Activated naive CD4-positive, alpha-beta T cell treated with anti-CD3 and anti-CD28 coated beads, Interleukin-2, amount 50 U/mL, for 72 hours (primary cell): Measurements from ENCODE around the gene MGAT4A. TPM values are rescaled to one million over a fixed set of nuclear protein-coding genes. Genes with fewer than 3 reads are reported as not detected.
A peak's percentile ranks its signal among the peaks of the same experiment; 100 is the strongest.

Source experiments
- ATAC-seq, 2 donors: fragments of 150-1000 bp; cut with Tn5 transposase; 2 replicates each; pipeline ENCODE4 v1.10.0; 2021; ENCODE audit warnings: mild to moderate bottlenecking in 2 of 2, moderate library complexity in 2 of 2
- DNase-seq, 2 donors: peaks; one replicate each; pipeline ENCODE4 v3.0.0; 2021 to 2022; ENCODE audit warnings: low spot score in 2 of 2
- H3K27ac Mint-ChIP-seq, 2 donors: one replicate each; pipeline ENCODE4 v1.8.0; 2022; ENCODE audit warnings: mild to moderate bottlenecking in 2 of 2, mixed read lengths in 2 of 2
- H3K36me3 Mint-ChIP-seq, 2 donors: one replicate each; pipeline ENCODE4 v1.8.0; 2022; ENCODE audit warnings: mixed read lengths in 2 of 2
- H3K9me3 Mint-ChIP-seq, 2 donors: one replicate each; pipeline ENCODE4 v1.8.0; 2022; ENCODE audit warnings: mixed read lengths in 2 of 2
- total RNA-seq, 2 donors: library from RNA; stranded (reverse); gene quantifications; one replicate each; pipeline ENCODE4 v1.2.3, GENCODE V29; 2022

MGAT4A gene
- total RNA-seq, 2 donors from 2014 or later, result 59.1 to 95.6 TPM

- DNase-seq, result peak in 1 of 2 donors; percentile 38
- H3K36me3 Mint-ChIP-seq, result no peaks in the 10 kb centered on the region
- H3K9me3 Mint-ChIP-seq, result no peaks in the 10 kb centered on the region
- ATAC-seq, result no peak
- H3K27ac Mint-ChIP-seq, result peak overlapping the region; percentile 36 to 68
Measured at GRCh38 chr2:98572211-98572610, 158.7 kb downstream of the MGAT4A start.

GRCh38 chr2:98571796-98572195 lies 159.1 kb downstream of the MGAT4A start:
- Mint-ChIP-seq H3K27ac (peak overlapping the region; percentile 48 to 68), H3K36me3 (no peaks in the 10 kb centered on the region), H3K9me3 (no peaks in the 10 kb centered on the region)
- ATAC-seq, result no peak
- peak in 1 of 2 donors; percentile 52 for DNase-seq

DNA sequence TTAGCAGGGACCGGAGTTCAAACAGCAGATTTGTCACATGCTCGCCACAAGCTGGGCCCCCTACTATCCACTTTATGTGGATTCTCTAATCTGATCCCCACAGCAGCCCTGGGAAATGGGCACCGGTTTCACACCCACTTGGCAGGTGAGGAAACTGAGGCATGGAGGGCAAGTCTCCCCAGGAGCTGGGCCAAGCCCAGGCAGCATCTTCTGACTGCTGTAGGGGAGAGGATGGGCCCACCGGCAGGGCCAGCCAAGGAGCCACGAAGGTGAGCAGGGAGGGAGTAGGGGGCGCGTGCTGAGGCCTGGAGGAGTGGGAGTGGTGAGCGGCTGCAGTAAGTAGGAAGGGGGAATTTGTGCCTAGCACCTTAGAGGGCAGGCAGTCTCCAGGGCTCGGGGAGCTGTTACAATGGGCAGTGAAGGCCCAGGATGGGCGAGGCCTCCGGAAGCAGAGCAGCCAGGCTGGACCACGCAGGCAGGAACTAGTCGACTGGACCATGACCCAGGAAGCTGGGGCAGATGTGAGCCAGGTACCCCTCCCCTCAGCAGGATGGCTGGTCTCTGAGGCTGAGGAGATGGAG lies 159.7 kb downstream of the MGAT4A start:
- peak in 1 of 2 donors; percentile 53 for DNase-seq
- Mint-ChIP-seq H3K9me3 (no peaks in the 10 kb centered on the region), H3K36me3 (no peaks in the 10 kb centered on the region), H3K27ac (peak overlapping the region; percentile 44 to 48)
- no peak for ATAC-seq

DNA sequence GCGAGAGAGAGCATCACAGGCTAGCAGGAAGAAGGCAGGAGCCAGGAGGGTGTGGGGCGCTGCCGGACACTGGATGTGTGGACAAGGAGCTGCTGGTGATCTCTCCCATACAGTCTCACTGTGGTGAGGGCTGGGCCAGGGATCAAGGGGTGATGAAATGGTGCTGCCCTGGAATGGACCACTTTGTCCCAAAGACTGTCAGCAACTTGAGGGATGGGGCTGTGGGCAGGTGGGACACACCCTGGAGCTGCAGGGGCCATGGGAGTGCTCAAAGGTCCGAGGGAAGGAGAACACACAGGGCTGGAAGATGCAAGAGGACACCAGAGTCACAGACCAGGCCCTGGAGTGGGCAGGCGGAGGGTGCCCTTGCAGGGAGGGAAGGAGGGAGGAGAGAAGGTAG lies 160.6 kb downstream of the MGAT4A start:
- Mint-ChIP-seq H3K9me3 (no peaks in the 10 kb centered on the region), H3K36me3 (no peaks in the 10 kb centered on the region), H3K27ac (peak overlapping the region; percentile 37 to 81)
- peak in 1 of 2 donors; percentile 41 for DNase-seq
- no peak for ATAC-seq

GRCh38 chr2:98569915-98570314 lies 161.0 kb downstream of the MGAT4A start:
- H3K27ac Mint-ChIP-seq, result peak overlapping the region; percentile 37 to 81
- no peak for DNase-seq
- no peaks in the 10 kb centered on the region for H3K36me3 Mint-ChIP-seq

DNA sequence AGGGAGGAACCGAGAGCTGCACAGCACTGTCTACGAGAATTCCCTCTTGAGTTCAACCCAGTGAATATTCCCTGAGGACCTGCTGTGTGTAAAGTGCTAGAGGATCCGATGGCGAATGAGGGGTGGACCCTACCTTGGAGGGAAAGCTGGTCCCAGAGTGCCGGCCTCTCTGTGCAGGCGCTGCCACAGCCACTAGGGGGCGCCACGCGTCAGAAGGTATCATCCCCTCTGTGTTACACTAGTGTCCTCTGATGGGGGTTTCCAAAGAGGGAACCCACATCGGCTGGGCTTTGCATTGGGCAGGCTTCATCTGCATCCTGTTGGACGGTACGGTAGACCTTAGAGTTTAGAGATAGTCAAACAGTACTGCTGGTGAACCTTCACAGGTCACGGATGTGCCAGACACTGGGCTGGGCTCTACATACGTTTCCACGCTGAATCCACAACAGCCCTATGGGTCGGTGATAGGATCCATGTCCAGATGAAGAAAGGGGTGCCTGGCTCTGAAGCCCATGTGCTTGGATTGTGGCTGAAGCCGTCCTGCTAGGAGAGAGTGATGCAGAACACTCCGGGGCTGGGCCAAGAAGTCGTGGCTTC lies 161.6 kb downstream of the MGAT4A start:
- no peaks in the 10 kb centered on the region for H3K9me3 Mint-ChIP-seq
- DNase-seq (peak; percentile 61 to 86), ATAC-seq (peak; percentile 80 to 81)
- no peaks in the 10 kb centered on the region for H3K36me3 Mint-ChIP-seq
- H3K27ac Mint-ChIP-seq, result peak overlapping the region; percentile 37 to 81

More at GRCh38 chr2:98569915-98570314, 161.0 kb downstream of the MGAT4A start:
- ATAC-seq, result no peak
- no peaks in the 10 kb centered on the region for H3K9me3 Mint-ChIP-seq

Other genes starting within 250 kb of the MGAT4A start
- 10 to 100 TPM; 25.0 to 30.3 TPM for gene COA5, start 122.6 kb downstream of the MGAT4A start, total RNA-seq
- gene UNC50, start 122.5 kb downstream of the MGAT4A start, total RNA-seq, result 10 to 100 TPM; 21.6 to 23.8 TPM
- gene CRACDL, start 205.1 kb upstream of the MGAT4A start, total RNA-seq, result under 1 TPM in 1 of 2 donors, not detected in 1; 0.12 TPM